ENCODE results near the gene SLC11A1.
A peak's percentile ranks its signal among the peaks of the same experiment; 100 is the strongest.

SLC11A1 gene

GRCh38 chr2:218393750-218394290 lies 11.7 kb downstream of the SLC11A1 start:
- no peak for TF ChIP-seq CTCF (IDR thresholded peaks at IDR 0.05; ENCODE audit: insufficient read depth, low read depth, low read length, missing control alignments)
- no peak for DNase-seq (ENCODE audit: low read depth)
- no peak overlapping the region for H3K4me3 ChIP-seq (ENCODE audit: low read depth, low read length)

GRCh38 chr2:218394298-218395089 lies 12.4 kb downstream of the SLC11A1 start:
- TF ChIP-seq CTCF (IDR thresholded peaks at IDR 0.05; ENCODE audit: insufficient read depth, low read depth, low read length, missing control alignments): no peak
- H3K4me3 ChIP-seq (ENCODE audit: low read depth, low read length): no peak overlapping the region
- DNase-seq (ENCODE audit: low read depth): no peak

- no peak overlapping the region for H3K4me3 ChIP-seq (ENCODE audit: low read depth, low read length)
- TF ChIP-seq CTCF (IDR thresholded peaks at IDR 0.05; ENCODE audit: insufficient read depth, low read depth, low read length, missing control alignments): no peak
- no peak for DNase-seq (ENCODE audit: low read depth)
Observed at GRCh38 chr2:218395090-218395444, 13.0 kb downstream of the SLC11A1 start.

- H3K4me3 ChIP-seq (ENCODE audit: low read depth, low read length): peak overlapping the region; percentile 58
- TF ChIP-seq CTCF (IDR thresholded peaks at IDR 0.05; ENCODE audit: insufficient read depth, low read depth, low read length, missing control alignments): no peak
- no peak for DNase-seq (ENCODE audit: low read depth)
Observed at GRCh38 chr2:218395456-218395825, 13.4 kb downstream of the SLC11A1 start.

- TF ChIP-seq CTCF (IDR thresholded peaks at IDR 0.05; ENCODE audit: insufficient read depth, low read depth, low read length, missing control alignments): peak; percentile 78
- peak overlapping the region; percentile 91 for H3K4me3 ChIP-seq (ENCODE audit: low read depth, low read length)
- peak; percentile 98 for DNase-seq (ENCODE audit: low read depth)
Observed at GRCh38 chr2:218395826-218396687, 14.0 kb downstream of the SLC11A1 start.

- H3K4me3 ChIP-seq (ENCODE audit: low read depth, low read length): peak overlapping the region; percentile 91
- TF ChIP-seq CTCF (IDR thresholded peaks at IDR 0.05; ENCODE audit: insufficient read depth, low read depth, low read length, missing control alignments): no peak
- DNase-seq (ENCODE audit: low read depth): peak; percentile 83
Observed at GRCh38 chr2:218396688-218397462, 14.8 kb downstream of the SLC11A1 start.
